Stimulated activated CD4-positive, alpha-beta T cell treated with anti-CD3 and anti-CD28 coated beads, Interleukin-2, amount 100 ng/mL, for 48 hours (primary cell): ENCODE results near the gene SEC14L2.
A peak's percentile ranks its signal among the peaks of the same experiment; 100 is the strongest.

Experiments
- DNase-seq, 2 donors: peaks; one replicate each; pipeline ENCODE4 v3.0.0-alpha.2; 2020

The SEC14L2 gene

GRCh38 chr22:30406400-30406799, 9.6 kb downstream of the SEC14L2 start:
- no peak for DNase-seq

GRCh38 chr22:30408388-30409102, 11.7 kb downstream of the SEC14L2 start:
- no peak for DNase-seq

GRCh38 chr22:30411780-30412179, 15.0 kb downstream of the SEC14L2 start:
- DNase-seq = no peak

- DNase-seq = no peak
These were observed 16.2 kb downstream of the SEC14L2 start for GRCh38 chr22:30413001-30413400.

GRCh38 chr22:30413745-30414524, 17.1 kb downstream of the SEC14L2 start:
- no peak for DNase-seq

- no peak for DNase-seq
These were observed 17.8 kb downstream of the SEC14L2 start for GRCh38 chr22:30414525-30415047.

- no peak for DNase-seq
These were observed 19.6 kb downstream of the SEC14L2 start for GRCh38 chr22:30416403-30416802.

- no peak for DNase-seq
These were observed 20.0 kb downstream of the SEC14L2 start for GRCh38 chr22:30416837-30417236.

GRCh38 chr22:30420347-30421125, 23.7 kb downstream of the SEC14L2 start:
- no peak for DNase-seq

- DNase-seq = no peak
These were observed 25.1 kb downstream of the SEC14L2 start for GRCh38 chr22:30421695-30422480.

GRCh38 chr22:30422481-30423300, 25.9 kb downstream of the SEC14L2 start:
- peak in 1 of 2 donors; percentile 41 for DNase-seq

GRCh38 chr22:30423301-30423958, 26.6 kb downstream of the SEC14L2 start:
- peak; percentile 54 to 59 for DNase-seq

- peak; percentile 93 to 97 for DNase-seq
These were observed 27.2 kb downstream of the SEC14L2 start for GRCh38 chr22:30423959-30424533.

- DNase-seq = peak in 1 of 2 donors; percentile 30
These were observed 27.9 kb downstream of the SEC14L2 start for GRCh38 chr22:30424534-30425326.

GRCh38 chr22:30425327-30425615, 28.5 kb downstream of the SEC14L2 start:
- DNase-seq = no peak

GRCh38 chr22:30425616-30426387, 29.0 kb downstream of the SEC14L2 start, which contains the start of gene MTFP1:
Gene MTFP1, plus strand, starts transcription at chr22:30425768. Its CDS starts 112 bp downstream, at chr22:30425880.
- DNase-seq = peak; percentile 39 to 46

- DNase-seq = peak; percentile 80 to 91
These were observed 29.9 kb downstream of the SEC14L2 start for GRCh38 chr22:30426388-30427353.

- DNase-seq = no peak
These were observed 31.1 kb downstream of the SEC14L2 start for GRCh38 chr22:30427871-30428270.
